Measurements from ENCODE around the gene PSMF1. TPM values are rescaled to one million over a fixed set of nuclear protein-coding genes. Genes with fewer than 3 reads are reported as not detected.

The PSMF1 gene
- total RNA-seq, 1 experiment from 2014 or later = 166 TPM

DNA sequence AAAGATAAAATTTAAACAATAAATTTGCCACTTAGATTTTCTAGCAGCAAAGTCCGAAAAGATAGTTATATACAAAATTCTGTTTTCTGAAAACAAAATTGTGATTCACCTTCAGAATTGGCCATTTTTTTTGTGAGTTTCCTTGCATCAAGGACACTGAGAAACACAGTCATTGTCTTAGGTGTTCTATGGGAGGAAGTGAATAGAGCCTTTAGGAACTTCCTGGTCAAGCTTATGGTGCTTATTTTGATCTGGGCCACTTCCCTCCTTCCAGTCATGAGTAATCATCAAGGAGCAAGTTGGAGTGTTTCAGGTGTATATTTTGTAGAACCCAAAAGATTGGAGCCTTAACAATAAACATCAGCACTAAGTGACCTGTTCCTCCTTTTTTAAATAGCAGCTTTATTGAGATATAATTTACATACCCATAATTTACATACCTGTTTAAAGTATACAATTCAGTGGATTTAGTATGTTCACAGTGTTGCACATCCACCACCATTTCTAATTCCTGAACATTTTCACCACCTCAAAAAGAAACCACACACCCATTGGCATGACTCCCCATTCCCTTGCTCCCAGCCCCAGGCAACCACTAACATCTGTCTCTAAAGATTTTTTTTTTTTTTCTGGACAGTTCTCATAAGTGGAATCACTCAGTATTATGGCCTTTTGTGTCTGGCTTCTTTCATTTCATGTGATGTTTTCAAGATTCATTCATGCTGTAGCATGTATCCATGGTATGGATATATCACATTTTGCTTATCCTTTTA lies 48.7 kb downstream of the PSMF1 start:
- Histone ChIP-seq H3K79me2 (ENCODE audit: low read depth) (no peaks in the 10 kb centered on the region), H3K4me2 (no peak overlapping the region), H3K4me3 (no peak overlapping the region), H3K9me2 (ENCODE audit: insufficient read depth) (no peaks in the 10 kb centered on the region), H2AFZ (no peak overlapping the region), H3F3A (ENCODE audit: insufficient read depth, low read depth) (no peaks in the 10 kb centered on the region), H3K27me3 (ENCODE audit: insufficient read depth, low read depth) (no peaks in the 10 kb centered on the region), H3K4me1 (replicated peaks; ENCODE audit: insufficient read depth) (no peaks in the 10 kb centered on the region), H4K20me1 (ENCODE audit: insufficient read depth) (peaks cover 3% of the 10 kb centered on the region; the same call in 1 of the 2 replicates), H3K36me3 (ENCODE audit: low read depth) (0 out of 2 replicates have a peak, but pooled peaks cover 5% of the 10 kb centered on the region), H3K9me3 (ENCODE audit: insufficient read depth, low read depth) (no peaks in the 10 kb centered on the region), H3K27ac (no peak overlapping the region)
- ChIA-PET POLR2A (ENCODE audit: unreplicated experiment) (no interaction called here), CTCF (interaction anchor here (0.5 kb wide), 1 partner anchor 1062 kb away, joined by 3 read pairs; no protein-coding TSS in a partner anchor)
- intact Hi-C loops (cut with micrococcal nuclease; ENCODE audit: unreplicated experiment) = no loop called here
- BruUV-seq (replicated peaks) = no TSS peak
- no peak for TF ChIP-seq EZH2 (IDR thresholded peaks at IDR 0.05; ENCODE audit: low read depth)
- TF ChIP-seq, protein P1, sequence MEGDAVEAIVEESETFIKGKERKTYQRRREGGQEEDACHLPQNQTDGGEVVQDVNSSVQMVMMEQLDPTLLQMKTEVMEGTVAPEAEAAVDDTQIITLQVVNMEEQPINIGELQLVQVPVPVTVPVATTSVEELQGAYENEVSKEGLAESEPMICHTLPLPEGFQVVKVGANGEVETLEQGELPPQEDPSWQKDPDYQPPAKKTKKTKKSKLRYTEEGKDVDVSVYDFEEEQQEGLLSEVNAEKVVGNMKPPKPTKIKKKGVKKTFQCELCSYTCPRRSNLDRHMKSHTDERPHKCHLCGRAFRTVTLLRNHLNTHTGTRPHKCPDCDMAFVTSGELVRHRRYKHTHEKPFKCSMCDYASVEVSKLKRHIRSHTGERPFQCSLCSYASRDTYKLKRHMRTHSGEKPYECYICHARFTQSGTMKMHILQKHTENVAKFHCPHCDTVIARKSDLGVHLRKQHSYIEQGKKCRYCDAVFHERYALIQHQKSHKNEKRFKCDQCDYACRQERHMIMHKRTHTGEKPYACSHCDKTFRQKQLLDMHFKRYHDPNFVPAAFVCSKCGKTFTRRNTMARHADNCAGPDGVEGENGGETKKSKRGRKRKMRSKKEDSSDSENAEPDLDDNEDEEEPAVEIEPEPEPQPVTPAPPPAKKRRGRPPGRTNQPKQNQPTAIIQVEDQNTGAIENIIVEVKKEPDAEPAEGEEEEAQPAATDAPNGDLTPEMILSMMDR (conservative IDR thresholded peaks at IDR 0.05) = no peak
- no peak for DNase-seq

DNA sequence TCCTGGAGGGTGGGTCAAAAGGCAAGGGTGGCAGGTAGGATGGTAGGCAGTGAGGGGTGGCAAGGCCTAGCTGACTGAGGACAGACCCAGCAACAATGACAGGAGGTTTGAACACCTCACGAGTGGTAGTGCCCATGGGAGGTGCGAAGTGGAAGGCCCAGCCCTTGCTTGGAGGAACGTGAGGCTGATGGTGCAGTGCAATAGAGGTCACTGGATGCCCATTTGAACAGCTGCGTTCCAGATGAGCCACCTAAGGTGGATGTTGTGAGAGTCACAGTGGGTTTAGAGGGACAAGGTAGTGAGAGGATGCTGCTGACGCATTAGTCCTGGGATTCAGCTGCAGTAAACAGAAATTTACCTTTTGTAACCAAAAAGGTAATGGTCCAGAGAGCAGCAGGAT lies 50.8 kb downstream of the PSMF1 start:
- intact Hi-C loops (cut with micrococcal nuclease; ENCODE audit: unreplicated experiment) = no loop called here
- no peaks in the 10 kb centered on the region for H3K36me3 ChIP-seq (ENCODE audit: low read depth)
- POLR2A ChIA-PET (ENCODE audit: unreplicated experiment) = no interaction called here

DNA sequence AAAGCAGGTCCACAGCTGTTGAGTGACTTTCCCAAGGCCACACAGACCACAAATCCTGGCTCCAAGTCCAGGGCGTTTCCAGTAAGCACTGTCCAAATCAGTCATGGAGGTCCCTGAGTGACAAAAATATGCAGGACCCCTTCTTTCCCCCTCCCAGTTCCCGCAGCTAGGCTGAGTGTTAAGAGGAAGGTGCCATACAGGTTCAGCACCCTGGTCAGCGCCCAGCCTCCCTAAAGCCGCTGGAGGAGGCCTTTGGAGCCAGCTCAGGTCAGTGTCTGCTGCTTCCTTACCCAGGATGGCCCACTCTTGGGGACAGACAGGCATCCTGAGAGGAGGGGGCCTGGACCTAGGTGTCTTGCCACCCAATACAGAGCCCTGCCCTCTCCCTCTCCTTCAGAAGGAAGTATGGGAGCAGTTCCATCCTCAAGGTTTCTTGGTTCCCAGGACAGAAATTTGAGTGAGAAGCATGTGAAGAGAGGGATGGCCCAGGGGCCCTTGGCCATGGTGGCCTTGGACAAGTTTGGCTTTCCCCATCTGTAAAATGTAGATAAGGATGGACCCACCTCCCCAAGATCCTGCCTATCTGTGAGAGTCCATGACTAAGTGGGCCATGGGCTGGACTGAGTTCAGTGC lies 53.2 kb downstream of the PSMF1 start:
- H3K9me3 ChIP-seq (ENCODE audit: insufficient read depth, low read depth) = no peaks in the 10 kb centered on the region
- H3K79me2 ChIP-seq (ENCODE audit: low read depth) = no peaks in the 10 kb centered on the region
- POLR2A ChIA-PET (ENCODE audit: unreplicated experiment) = no interaction called here
- no peaks in the 10 kb centered on the region for H3K36me3 ChIP-seq (ENCODE audit: low read depth)
- no peak for TF ChIP-seq EZH2 (IDR thresholded peaks at IDR 0.05; ENCODE audit: low read depth)
- TF ChIP-seq, protein P1 (conservative IDR thresholded peaks at IDR 0.05) = no peak
- CTCF ChIA-PET = no interaction called here
- BruUV-seq (replicated peaks) = no TSS peak
- H3K9me2 ChIP-seq (ENCODE audit: insufficient read depth) = no peaks in the 10 kb centered on the region
- peak in 1 of 2 experiments; percentile 28 for DNase-seq
- no peak overlapping the region for H3K4me3 ChIP-seq
- no peaks in the 10 kb centered on the region for H3K27me3 ChIP-seq (ENCODE audit: insufficient read depth, low read depth)
- H3K4me1 ChIP-seq (replicated peaks; ENCODE audit: insufficient read depth) = no peaks in the 10 kb centered on the region
- H3F3A ChIP-seq (ENCODE audit: insufficient read depth, low read depth) = no peaks in the 10 kb centered on the region
- H4K20me1 ChIP-seq (ENCODE audit: insufficient read depth) = peaks cover 3% of the 10 kb centered on the region; the same call in 1 of the 2 replicates
- H3K4me2 ChIP-seq = no peak overlapping the region
- intact Hi-C loops (cut with micrococcal nuclease; ENCODE audit: unreplicated experiment) = no loop called here
- no peak overlapping the region for H2AFZ ChIP-seq
- no peak overlapping the region for H3K27ac ChIP-seq

More for the DNA sequence above, 50.8 kb downstream of the PSMF1 start:
- BruUV-seq (replicated peaks) = no TSS peak
- H3K79me2 ChIP-seq (ENCODE audit: low read depth) = no peaks in the 10 kb centered on the region
- H3K4me3 ChIP-seq = no peak overlapping the region
- H3K9me2 ChIP-seq (ENCODE audit: insufficient read depth) = no peaks in the 10 kb centered on the region
- no peaks in the 10 kb centered on the region for H3K4me1 ChIP-seq (replicated peaks; ENCODE audit: insufficient read depth)
- no peaks in the 10 kb centered on the region for H3K9me3 ChIP-seq (ENCODE audit: insufficient read depth, low read depth)
- H3K4me2 ChIP-seq = no peak overlapping the region
- CTCF ChIA-PET = no interaction called here
- peaks cover 3% of the 10 kb centered on the region; the same call in 1 of the 2 replicates for H4K20me1 ChIP-seq (ENCODE audit: insufficient read depth)
- H3K27ac ChIP-seq = no peak overlapping the region
- no peak overlapping the region for H2AFZ ChIP-seq
- TF ChIP-seq, protein P1 (conservative IDR thresholded peaks at IDR 0.05) = no peak
- no peak for TF ChIP-seq EZH2 (IDR thresholded peaks at IDR 0.05; ENCODE audit: low read depth)
- no peaks in the 10 kb centered on the region for H3K27me3 ChIP-seq (ENCODE audit: insufficient read depth, low read depth)
- DNase-seq = no peak
- no peaks in the 10 kb centered on the region for H3F3A ChIP-seq (ENCODE audit: insufficient read depth, low read depth)

Measured in PC-9 (cell line).